Measurements from ENCODE around the gene EXT2. TPM values are rescaled to one million over a fixed set of nuclear protein-coding genes. Genes with fewer than 3 reads are reported as not detected.

The EXT2 gene
- total and polyA plus RNA-seq, 2 of the 13 experiments (the other 11 are each of a cell fraction or from before 2014, with no cell fraction given) = 61.5 to 68.7 TPM

DNA sequence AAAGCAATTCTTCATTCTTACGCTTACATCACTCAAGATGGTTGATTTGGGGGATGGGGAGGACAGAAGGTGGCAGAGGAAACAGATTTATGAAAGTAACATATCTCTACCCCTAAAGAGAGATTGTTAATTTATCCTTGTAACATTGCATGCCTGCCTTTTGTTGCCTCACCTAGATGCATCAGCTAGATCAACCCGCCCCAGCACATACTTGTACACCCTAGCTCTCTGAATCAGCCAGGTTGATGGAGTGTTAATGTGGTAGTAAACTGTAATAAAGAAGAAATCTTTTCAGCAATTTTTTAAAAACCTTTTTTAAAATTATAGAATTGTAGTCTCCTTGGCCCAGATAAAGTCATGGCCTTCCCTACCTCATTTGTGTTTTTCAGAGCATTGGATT lies 51.5 kb downstream of the EXT2 start (continued):
- TF ChIP-seq HNF1B (CRISPR knock-in tag; IDR thresholded peaks at IDR 0.05) = no peak

GRCh38 chr11:44147751-44148150 lies 52.3 kb downstream of the EXT2 start:
- no peak for DNase-seq (ENCODE audit: low spot score)
- Histone ChIP-seq H3K79me2 (ENCODE audit: insufficient read depth, low read length) (no peaks in the 10 kb centered on the region), H4K20me1 (ENCODE audit: insufficient read depth, low read length) (no peaks in the 10 kb centered on the region), H3K27ac (ENCODE audit: extremely low read length, insufficient read depth, low read length) (no peak overlapping the region), H3K4me3 (replicated peaks in 1 of 3; ENCODE audit: insufficient read depth in 1 of 3, low read depth in 2 of 3, low read length in 3 of 3) (no peak overlapping the region), H2AFZ (ENCODE audit: low read length) (no peak overlapping the region), H3K36me3 (replicated peaks in 1 of 2; ENCODE audit: control insufficient read depth in 1 of 2, insufficient read depth in 2 of 2, low read length in 2 of 2) (peaks cover 0 to 5% of the 10 kb centered on the region in 2 experiments; a peak in 1 of 5 replicates), H3K27me3 (ENCODE audit: control insufficient read depth in 1 of 2, insufficient read depth in 2 of 2, low read length in 2 of 2) (no peaks in the 10 kb centered on the region), H3K9ac (ENCODE audit: insufficient read depth, low read depth, low read length) (no peak overlapping the region), H3K4me2 (ENCODE audit: low read depth, low read length) (no peak overlapping the region), H3K9me3 (ENCODE audit: low read length) (no peaks in the 10 kb centered on the region), H3K4me1 (ENCODE audit: insufficient read depth, low read length) (no peaks in the 10 kb centered on the region)
- CTCF ChIA-PET (ENCODE audit: low intra/inter-chr PET ratio, low total read pairs) = no interaction called here
- no TSS peak for BruUV-seq (replicated peaks)
- TF ChIP-seq DMAP1 (CRISPR knock-in tag; IDR thresholded peaks at IDR 0.05) (no peak), TCF12 (IDR thresholded peaks at IDR 0.05) (no peak), TCF12 (CRISPR knock-in tag; IDR thresholded peaks at IDR 0.05) (no peak), ZBTB34 (CRISPR knock-in tag; IDR thresholded peaks at IDR 0.05) (no peak), PITX1 (CRISPR knock-in tag; IDR thresholded peaks at IDR 0.05) (no peak), HDAC2 (CRISPR knock-in tag; IDR thresholded peaks at IDR 0.05) (no peak), RFX5 (IDR thresholded peaks at IDR 0.05; ENCODE audit: low read depth, low read length) (no peak), ZNF460 (CRISPR knock-in tag; IDR thresholded peaks at IDR 0.05; ENCODE audit: borderline replicate concordance) (no peak), CEBPB (IDR thresholded peaks at IDR 0.05; ENCODE audit: borderline replicate concordance, low read depth, low read length) (no peak)
- TF ChIP-seq, protein P1, sequence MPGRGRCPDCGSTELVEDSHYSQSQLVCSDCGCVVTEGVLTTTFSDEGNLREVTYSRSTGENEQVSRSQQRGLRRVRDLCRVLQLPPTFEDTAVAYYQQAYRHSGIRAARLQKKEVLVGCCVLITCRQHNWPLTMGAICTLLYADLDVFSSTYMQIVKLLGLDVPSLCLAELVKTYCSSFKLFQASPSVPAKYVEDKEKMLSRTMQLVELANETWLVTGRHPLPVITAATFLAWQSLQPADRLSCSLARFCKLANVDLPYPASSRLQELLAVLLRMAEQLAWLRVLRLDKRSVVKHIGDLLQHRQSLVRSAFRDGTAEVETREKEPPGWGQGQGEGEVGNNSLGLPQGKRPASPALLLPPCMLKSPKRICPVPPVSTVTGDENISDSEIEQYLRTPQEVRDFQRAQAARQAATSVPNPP (CRISPR knock-in tag; IDR thresholded peaks at IDR 0.05) = no peak
- TF ChIP-seq, protein P2, sequence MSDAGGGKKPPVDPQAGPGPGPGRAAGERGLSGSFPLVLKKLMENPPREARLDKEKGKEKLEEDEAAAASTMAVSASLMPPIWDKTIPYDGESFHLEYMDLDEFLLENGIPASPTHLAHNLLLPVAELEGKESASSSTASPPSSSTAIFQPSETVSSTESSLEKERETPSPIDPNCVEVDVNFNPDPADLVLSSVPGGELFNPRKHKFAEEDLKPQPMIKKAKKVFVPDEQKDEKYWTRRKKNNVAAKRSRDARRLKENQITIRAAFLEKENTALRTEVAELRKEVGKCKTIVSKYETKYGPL (CRISPR knock-in tag; IDR thresholded peaks at IDR 0.05) = no peak
- POLR2A ChIA-PET = no interaction called here
- no peak for ATAC-seq
- 98% methylated on average over 3 of the region's 3 CpGs for WGBS (ENCODE audit: low lambda C conversion rate)
- in situ Hi-C loops (cut with HindIII; ENCODE audit: extremely low pct_ligation_motif_present, low pct_unique_long_range_greater_than_20kb) = no loop called here
- intact Hi-C loops (cut with micrococcal nuclease; ENCODE audit: unreplicated experiment) = no loop called here
- no peak for FAIRE-seq
